OCI-LY7 (cell line): ENCODE results near the gene FGF11.

Experiments
- CTCF ChIP-seq: fragments of 200-600 bp; sonication (generic); conservative IDR thresholded peaks from 2 replicates; pipeline ENCODE4 v1.5.1; 2014; ENCODE audit warnings: mild to moderate bottlenecking, antibody characterized with exemption, low read length, moderate library complexity, mixed read lengths
- EZH2phosphoT487 ChIP-seq: fragments of 200-600 bp; sonication (generic); IDR thresholded peaks from 2 replicates; pipeline ENCODE4 v1.6.1; 2018; ENCODE audit warnings: low read depth, borderline replicate concordance, mild to moderate bottlenecking, mixed run types, antibody characterized with exemption, low read length, moderate library complexity, mixed read lengths

DNA sequence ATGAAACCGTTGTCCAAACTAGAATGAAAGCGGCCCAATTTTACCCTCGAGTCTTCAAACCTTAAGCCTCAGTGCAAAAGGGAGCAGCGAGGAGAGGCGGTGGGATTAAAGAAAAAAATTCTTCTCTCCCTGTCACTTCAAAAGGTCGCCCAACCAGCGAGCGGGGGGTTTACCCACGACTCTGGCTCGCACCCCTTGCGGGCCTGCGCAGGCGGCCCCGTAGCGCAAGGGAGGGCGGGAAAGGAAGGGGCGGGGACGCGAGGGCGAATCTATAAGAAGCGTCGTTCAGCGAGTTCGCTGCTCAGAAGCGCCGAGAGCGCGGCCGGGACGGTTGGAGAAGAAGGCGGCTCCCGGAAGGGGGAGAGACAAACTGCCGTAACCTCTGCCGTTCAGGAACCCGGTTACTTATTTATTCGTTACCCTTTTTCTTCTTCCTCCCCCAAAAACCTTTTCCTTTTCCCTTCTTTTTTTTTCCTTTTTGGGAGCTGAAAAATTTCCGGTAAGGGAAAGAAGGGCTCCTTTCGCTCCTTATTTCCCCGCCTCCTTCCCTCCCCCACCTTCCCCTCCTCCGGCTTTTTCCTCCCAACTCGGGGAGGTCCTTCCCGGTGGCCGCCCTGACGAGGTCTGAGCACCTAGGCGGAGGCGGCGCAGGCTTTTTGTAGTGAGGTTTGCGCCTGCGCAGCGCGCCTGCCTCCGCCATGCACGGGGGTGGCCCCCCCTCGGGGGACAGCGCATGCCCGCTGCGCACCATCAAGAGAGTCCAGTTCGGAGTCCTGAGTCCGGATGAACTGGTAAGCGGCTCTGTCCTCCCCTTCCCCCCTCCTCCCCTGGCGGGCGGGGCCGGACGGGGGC is 45.0 kb downstream of the FGF11 start, which contains the start of gene POLR2A:
- no peak for TF ChIP-seq CTCF
- no peak for TF ChIP-seq EZH2phosphoT487
